UCSD-AML1 (cell line): ENCODE measurements around the gene AMOTL1.
"Not testable (repeated sequence)": the region's sequence is repeated elsewhere in the genome, so short reads cannot be mapped to it uniquely, and the experiment has no call there.

ENCODE experiments used
- DNase-seq: peaks from one replicate; lab custom pipeline; 2025; ENCODE audit not compliant: unreplicated experiment; lab: John Stamatoyannopoulos, UW

The AMOTL1 gene

GRCh38 chr11:94769880-94770279 lies 1.7 kb downstream of the AMOTL1 start:
- DNase-seq, result no peak

GRCh38 chr11:94770563-94771120 lies 2.5 kb downstream of the AMOTL1 start:
- DNase-seq, result no peak

DNA sequence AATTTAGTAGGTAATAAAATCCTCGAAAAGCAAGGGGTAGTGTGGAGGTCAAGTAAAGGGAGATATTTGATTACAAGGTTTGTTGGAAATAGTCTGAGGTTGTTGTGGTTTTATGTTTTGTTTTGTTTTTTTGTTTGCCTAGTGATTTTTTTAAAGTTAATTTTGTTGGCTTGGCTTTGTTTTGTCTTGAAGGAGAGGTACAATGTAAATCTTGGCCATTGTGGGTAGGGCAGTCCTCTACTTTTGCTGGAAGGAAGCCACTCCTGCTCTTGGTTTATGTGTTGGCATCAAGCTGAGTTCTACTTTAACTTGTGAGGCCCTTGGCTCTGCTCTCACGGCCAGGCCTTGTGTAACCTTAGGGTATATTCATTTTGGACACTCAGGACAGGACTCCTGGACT lies 3.2 kb downstream of the AMOTL1 start:
- no peak for DNase-seq

GRCh38 chr11:94771951-94772350 lies 3.8 kb downstream of the AMOTL1 start:
- no peak for DNase-seq

GRCh38 chr11:94773842-94774241 lies 5.7 kb downstream of the AMOTL1 start:
- DNase-seq, result no peak

DNA sequence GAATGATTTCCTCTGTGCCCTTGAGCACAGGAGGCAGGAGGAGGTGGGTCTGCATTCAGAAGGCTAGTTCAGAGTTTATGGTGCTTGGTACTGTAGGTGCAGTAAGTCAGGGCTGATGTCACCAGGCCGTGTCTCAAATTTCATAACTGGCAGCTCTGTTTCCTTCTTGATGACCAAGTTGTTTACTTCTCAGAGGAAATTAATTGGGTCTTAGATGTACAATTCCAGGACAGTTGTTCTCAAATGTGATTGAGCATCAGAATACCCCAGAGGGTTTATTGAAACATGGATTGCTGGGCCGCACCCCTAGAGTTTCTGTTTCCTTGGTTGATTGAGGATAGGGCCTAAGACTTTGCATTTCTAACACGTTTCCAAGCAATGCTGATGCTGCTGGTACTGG lies 6.2 kb downstream of the AMOTL1 start:
- DNase-seq, result no peak

GRCh38 chr11:94775567-94776327 lies 7.6 kb downstream of the AMOTL1 start:
- DNase-seq, result no peak

DNA sequence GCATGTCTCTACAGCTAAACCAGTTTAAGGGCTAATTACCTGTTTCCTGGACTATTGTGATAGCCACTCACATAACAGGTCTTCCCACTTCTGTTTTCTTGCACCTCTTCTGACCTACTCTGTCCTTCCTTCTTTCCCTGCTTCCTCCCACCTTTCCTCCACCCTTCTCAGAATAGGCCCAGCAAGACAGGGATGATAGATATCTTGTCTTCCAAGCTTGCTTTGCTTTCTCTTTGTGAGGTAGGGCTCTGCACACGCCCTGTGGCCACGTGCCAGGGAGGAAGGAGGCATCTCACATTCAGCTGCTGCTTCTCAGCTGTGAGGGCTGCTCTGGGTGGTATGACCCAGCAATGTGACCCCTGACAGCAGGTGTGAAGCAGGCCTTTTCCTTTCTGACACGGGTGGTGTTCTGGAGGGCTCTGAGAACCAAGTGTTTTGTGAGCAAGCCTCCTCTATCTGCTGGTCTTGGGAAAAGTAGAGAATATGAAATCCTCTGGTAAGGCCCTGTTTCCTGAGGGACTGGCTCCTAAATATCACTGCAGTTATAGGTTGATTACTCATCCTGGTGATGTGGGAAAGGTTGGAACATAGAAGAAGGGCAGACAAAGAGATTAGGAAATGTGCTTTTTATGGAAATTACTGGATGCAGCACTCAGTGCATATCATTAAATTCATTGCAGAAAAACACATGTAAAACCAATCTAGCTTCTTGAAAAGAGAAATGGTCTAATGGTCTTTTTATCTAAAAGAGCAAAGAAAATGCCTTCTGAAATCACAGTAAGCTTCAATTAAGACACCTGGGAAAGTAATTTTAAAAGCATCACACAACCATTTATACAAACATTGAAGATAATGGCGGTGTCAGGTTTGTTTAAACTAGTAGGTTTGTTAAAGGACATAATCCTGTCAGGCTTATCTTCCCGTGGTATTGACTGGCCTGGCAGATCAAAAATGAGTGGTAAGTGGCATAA lies 8.5 kb downstream of the AMOTL1 start:
- DNase-seq, result no peak

DNA sequence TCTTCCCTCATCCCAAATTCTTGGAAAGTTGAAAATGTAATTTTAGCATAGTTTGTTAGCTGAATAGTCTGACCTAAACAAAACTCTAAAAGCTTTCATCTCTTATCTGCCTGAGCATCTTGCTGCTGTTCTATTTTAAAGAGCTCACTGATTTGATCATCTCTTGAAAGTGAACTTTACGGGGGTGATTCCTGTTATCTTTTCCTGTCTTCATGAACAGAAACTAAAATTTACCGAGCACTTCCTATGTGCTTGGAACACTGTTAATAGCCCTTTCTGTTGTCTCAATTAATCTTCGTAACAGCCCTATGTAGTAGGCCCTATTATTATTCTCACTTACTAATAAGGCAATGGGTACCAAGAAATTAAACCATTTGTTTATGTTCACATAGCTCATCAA lies 12.3 kb downstream of the AMOTL1 start:
- DNase-seq, result no peak

GRCh38 chr11:94781837-94782236 lies 13.7 kb downstream of the AMOTL1 start:
- DNase-seq, result no peak

DNA sequence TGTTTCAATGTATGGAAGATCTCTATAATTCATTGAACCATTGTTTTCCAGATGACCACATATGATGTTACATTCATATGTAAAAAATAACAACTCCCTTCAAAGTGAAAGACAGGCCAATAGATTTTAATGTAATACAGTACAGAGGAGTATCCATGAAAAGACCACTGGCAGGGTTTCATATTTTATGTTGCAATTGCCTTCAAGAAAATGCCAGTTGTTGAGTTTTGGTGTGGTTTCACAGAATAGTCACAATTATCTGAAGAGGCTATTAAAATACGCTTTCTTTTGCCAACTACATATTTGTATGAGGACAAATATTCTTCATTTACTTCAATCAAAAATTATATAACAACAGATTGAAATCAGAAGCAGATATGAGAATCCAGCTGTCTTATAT lies 14.3 kb downstream of the AMOTL1 start:
- no peak for DNase-seq

DNA sequence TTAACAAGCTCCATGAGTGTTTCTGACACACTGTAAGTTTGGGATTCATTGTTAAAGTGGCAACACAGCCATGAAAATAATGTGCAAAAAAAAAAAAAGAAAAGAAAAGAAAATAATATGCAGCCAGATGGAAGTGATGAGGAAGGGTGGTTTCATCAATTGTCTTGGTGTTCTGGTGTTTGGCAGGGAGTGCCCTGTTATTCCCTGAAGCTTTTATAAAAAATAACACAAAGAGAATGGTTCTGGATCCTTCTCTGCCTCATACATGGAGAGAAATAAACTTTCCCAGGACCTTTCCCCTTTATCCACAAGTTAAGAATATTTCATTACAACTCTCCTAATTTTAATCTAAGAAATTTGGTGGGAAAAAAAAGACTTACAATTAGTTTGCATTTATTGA lies 16.7 kb downstream of the AMOTL1 start:
- no peak for DNase-seq

GRCh38 chr11:94785509-94785908 lies 17.4 kb downstream of the AMOTL1 start:
- DNase-seq, result no peak

- no peak for DNase-seq
These were observed 18.3 kb downstream of the AMOTL1 start for GRCh38 chr11:94786264-94787126.

GRCh38 chr11:94787801-94788200 lies 19.6 kb downstream of the AMOTL1 start:
- DNase-seq, result no peak

GRCh38 chr11:94788396-94788795 lies 20.2 kb downstream of the AMOTL1 start:
- no peak for DNase-seq

GRCh38 chr11:94790197-94790596 lies 22.0 kb downstream of the AMOTL1 start:
- no peak for DNase-seq

GRCh38 chr11:94790661-94791180 lies 22.6 kb downstream of the AMOTL1 start:
- no peak for DNase-seq

- no peak for DNase-seq
These were observed 23.2 kb downstream of the AMOTL1 start for GRCh38 chr11:94791216-94791889.

- DNase-seq, result not testable (repeated sequence)
These were observed 23.8 kb downstream of the AMOTL1 start for GRCh38 chr11:94791942-94792341.
